SK-N-SH (cell line): ENCODE data around the gene TGM6. TPM values are rescaled to one million over a fixed set of nuclear protein-coding genes. Genes with fewer than 3 reads are reported as not detected.

Experiments
- CTCF ChIA-PET: fragments of 300-600, 350-600 bp; formaldehyde crosslinking; extraction: SDS; loops from one replicate; lab custom pipeline; 2021; lab: Yijun Ruan, JAX
- POLR2A ChIA-PET: fragments of 350-600 bp; sonication (Branson Sonifier 250); formaldehyde crosslinking; extraction: SDS; loops from one replicate; lab custom pipeline; 2020; ENCODE audit warnings: antibody characterized with exemption, inconsistent platforms; lab: Yijun Ruan, JAX
- DNase-seq: peaks from one replicate; pipeline ENCODE4 v3.0.0; 2012
- H2AFZ ChIP-seq: fragments of 200-600 bp; sonication (generic); 2 replicates; pipeline ENCODE4 v1.8.1; 2016; ENCODE audit warnings: antibody characterized with exemption, mild to moderate bottlenecking, low read depth
- H3F3A ChIP-seq: fragments of 200-600 bp; sonication (generic); replicated peaks from 2 replicates; pipeline ENCODE3; 2016; ENCODE audit warnings: antibody characterized with exemption, mild to moderate bottlenecking; ENCODE audit not compliant: insufficient read depth
- H3K27ac ChIP-seq, 2 experiments: fragments of 200-500 bp in 1 of 2; fragments of 200-600 bp in 1 of 2; sonication (Bioruptor generic) in 1 of 2; sonication (generic), shearing (Covaris generic) in 1 of 2; 2 replicates each; pipeline versions ENCODE4 v1.5.1 to v1.6.1; 2014 to 2016; ENCODE audit warnings: low read depth in 2 of 2, inconsistent platforms in 1 of 2, low read length in 1 of 2, mild to moderate bottlenecking in 1 of 2, mixed read lengths in 1 of 2
- H3K27me3 ChIP-seq: fragments of 200-600 bp; sonication (generic), shearing (Covaris generic); 2 replicates; pipeline ENCODE4 v1.6.1; 2016; ENCODE audit warnings: mixed run types; ENCODE audit not compliant: insufficient read depth
- H3K36me3 ChIP-seq, 2 experiments: fragments of 200-500 bp in 1 of 2; fragments of 200-600 bp in 1 of 2; sonication (Bioruptor generic) in 1 of 2; sonication (generic) in 1 of 2; replicated peaks in 1 of 2; 2 replicates each; pipeline versions ENCODE3 to v1.5.1; 2014 to 2016; ENCODE audit warnings: low read length in 1 of 2, mild to moderate bottlenecking in 1 of 2; ENCODE audit not compliant: insufficient read depth in 2 of 2, control insufficient read depth in 1 of 2
- H3K4me1 ChIP-seq, 2 experiments: fragments of 200-500 bp in 1 of 2; fragments of 200-600 bp in 1 of 2; sonication (Bioruptor generic) in 1 of 2; sonication (generic), shearing (Covaris generic) in 1 of 2; 2 replicates each; pipeline versions ENCODE4 v1.5.1 to v1.6.1; 2014 to 2016; ENCODE audit warnings: low read depth in 1 of 2, low read length in 1 of 2, mixed run types in 1 of 2; ENCODE audit not compliant: insufficient read depth in 2 of 2, control insufficient read depth in 1 of 2
- H3K4me2 ChIP-seq: fragments of 200-600 bp; sonication (generic), shearing (Covaris generic); 2 replicates; pipeline ENCODE4 v1.6.1; 2017; ENCODE audit warnings: mixed run types
- H3K4me3 ChIP-seq, 2 experiments: fragments of 200-500 bp in 1 of 2; fragments of 200-600 bp in 1 of 2; sonication (Bioruptor generic) in 1 of 2; sonication (generic), shearing (Covaris generic) in 1 of 2; 2 replicates each; pipeline versions ENCODE4 v1.5.1 to v1.8.1; 2014 to 2016; ENCODE audit warnings: low read depth in 2 of 2, inconsistent platforms in 1 of 2, low read length in 1 of 2, mild to moderate bottlenecking in 1 of 2, mixed read lengths in 1 of 2, moderate library complexity in 1 of 2
- H3K79me2 ChIP-seq: fragments of 200-600 bp; sonication (generic); 2 replicates; pipeline ENCODE4 v1.8.1; 2017; ENCODE audit warnings: mild to moderate bottlenecking; ENCODE audit not compliant: insufficient read depth
- H3K9ac ChIP-seq: fragments of 200-600 bp; sonication (generic); 2 replicates; pipeline ENCODE4 v1.6.1; 2017; ENCODE audit warnings: mixed run types
- H3K9me2 ChIP-seq: fragments of 200-600 bp; sonication (generic); 2 replicates; pipeline ENCODE4 v1.6.1; 2017; ENCODE audit warnings: mixed run types
- H3K9me3 ChIP-seq: fragments of 200-600 bp; sonication (generic); 2 replicates; pipeline ENCODE4 v1.6.1; 2017; ENCODE audit warnings: mixed run types, mild to moderate bottlenecking, moderate library complexity
- H4K20me1 ChIP-seq: fragments of 200-600 bp; sonication (generic); 2 replicates; pipeline ENCODE4 v1.6.1; 2017; ENCODE audit warnings: mild to moderate bottlenecking, mixed run types; ENCODE audit not compliant: insufficient read depth
- CHD2 ChIP-seq: fragments of 150-350 bp; IDR thresholded peaks from 2 replicates; pipeline ENCODE4 v1.6.1; 2018; ENCODE audit warnings: low read length; ENCODE audit not compliant: partially characterized antibody
- ELF1 ChIP-seq: IDR thresholded peaks from 2 replicates; pipeline ENCODE4 v1.4.0; 2012
- EP300 ChIP-seq, 2 experiments: IDR thresholded peaks; 2 replicates each; pipeline versions ENCODE4 v1.4.0 to v1.6.1; 2012; ENCODE audit warnings: borderline replicate concordance in 1 of 2, low read depth in 1 of 2, low read length in 1 of 2
- FOSL2 ChIP-seq: IDR thresholded peaks from 2 replicates; pipeline ENCODE4 v1.4.0; 2012; ENCODE audit warnings: low read depth, mild to moderate bottlenecking, moderate library complexity, borderline replicate concordance
- FOXM1 ChIP-seq: IDR thresholded peaks from 2 replicates; pipeline ENCODE4 v1.4.0; 2012; ENCODE audit warnings: low read depth, mild to moderate bottlenecking
- MEF2A ChIP-seq: IDR thresholded peaks from 2 replicates; pipeline ENCODE4 v1.4.0; 2012; ENCODE audit warnings: low read depth, borderline replicate concordance
- MXI1 ChIP-seq: IDR thresholded peaks from 2 replicates; pipeline ENCODE4 v1.6.1; 2012; ENCODE audit warnings: mild to moderate bottlenecking, low read depth, low read length, improper control_type of control experiment
- POLR2AphosphoS5 ChIP-seq: IDR thresholded peaks from 2 replicates; pipeline ENCODE4 v1.6.1; 2012; ENCODE audit warnings: low read depth, low read length
- RCOR1 ChIP-seq: fragments of 150-350 bp; IDR thresholded peaks from 2 replicates; pipeline ENCODE4 v1.6.1; 2017; ENCODE audit warnings: antibody characterized with exemption, low read length
- RFX5 ChIP-seq: IDR thresholded peaks from 2 replicates; pipeline ENCODE4 v1.6.1; 2012; ENCODE audit warnings: mild to moderate bottlenecking, improper control_type of control experiment, low read length
- TAF1 ChIP-seq: IDR thresholded peaks from 2 replicates; pipeline ENCODE4 v1.6.1; 2012; ENCODE audit warnings: low read depth, mild to moderate bottlenecking, low read length, moderate library complexity, borderline replicate concordance
- TEAD4 ChIP-seq: IDR thresholded peaks from 2 replicates; pipeline ENCODE4 v1.4.0; 2012; ENCODE audit warnings: mild to moderate bottlenecking, borderline replicate concordance; ENCODE audit not compliant: insufficient read depth
- WGBS: methylation state at CpG from one replicate; pipeline ENCODE4 v1.1.6; 2017; ENCODE audit warnings: low lambda C conversion rate; 5-methylcytosine and 5-hydroxymethylcytosine counted together
- polyA plus RNA-seq, 3 experiments: library from polyadenylated mRNA; depleted of rRNA; stranded (reverse); fragments of >200 nt; gene quantifications; 2 replicates each; pipeline ENCODE4 v1.2.3, GENCODE V29; 2012
- TF ChIP-seq, protein P1 (sequence below): IDR thresholded peaks from 2 replicates; pipeline ENCODE4 v1.4.0; 2012; ENCODE audit warnings: low read depth, borderline replicate concordance
- TF ChIP-seq, protein P2 (sequence below): fragments of 150-350 bp; IDR thresholded peaks from 2 replicates; pipeline ENCODE4 v1.6.1; 2017; ENCODE audit warnings: antibody characterized with exemption, low read length, low read depth, borderline replicate concordance
- TF ChIP-seq, protein P3 (sequence below): fragments of 150-350 bp; IDR thresholded peaks from 2 replicates; pipeline ENCODE4 v1.6.1; 2016; ENCODE audit warnings: mild to moderate bottlenecking, low read depth, low read length

The TGM6 gene
- polyA plus RNA-seq, 1 of the 3 experiments (the other 2 are of a cell fraction) = not detected

DNA sequence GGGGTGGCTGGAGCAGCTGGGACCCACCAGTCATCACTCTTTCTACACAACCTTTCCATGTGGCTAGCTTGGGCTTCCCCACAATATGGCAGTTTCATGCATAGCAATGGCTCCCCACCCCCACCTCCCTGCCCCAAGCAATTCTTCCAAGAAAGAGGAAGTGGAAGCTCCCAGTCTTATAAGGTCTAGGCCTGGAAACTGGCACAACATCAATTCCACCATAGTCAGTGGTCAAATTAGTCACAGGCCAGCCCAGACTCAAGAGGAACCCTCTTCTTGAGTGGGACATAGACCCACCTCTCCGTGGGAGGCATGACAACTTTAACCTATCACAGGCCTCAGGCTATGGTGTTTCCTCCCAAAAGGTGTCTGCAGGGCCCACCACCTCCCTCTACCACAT is 17.7 kb downstream of the TGM6 start (continued):
- no peak for TF ChIP-seq FOSL2
- no peak for TF ChIP-seq MEF2A

DNA sequence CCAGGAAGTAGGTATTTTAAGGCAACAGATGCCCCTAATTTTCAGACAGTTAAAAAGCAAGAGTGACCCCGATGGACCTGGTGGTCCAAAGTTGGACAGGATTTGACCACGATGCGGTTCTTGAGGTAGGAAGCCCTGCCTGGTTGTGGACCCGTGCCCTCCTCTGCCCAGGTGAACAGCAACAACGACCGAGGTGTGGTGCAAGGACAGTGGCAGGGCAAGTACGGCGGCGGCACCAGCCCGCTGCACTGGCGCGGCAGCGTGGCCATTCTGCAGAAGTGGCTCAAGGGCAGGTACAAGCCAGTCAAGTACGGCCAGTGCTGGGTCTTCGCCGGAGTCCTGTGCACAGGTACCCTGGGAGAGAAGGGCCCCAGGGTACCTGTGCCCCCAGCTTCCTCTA is 18.7 kb downstream of the TGM6 start:
- Histone ChIP-seq H3K27ac (no peak overlapping the region), H3K4me1 (no peaks in the 10 kb centered on the region), H2AFZ (no peak overlapping the region), H4K20me1 (no peaks in the 10 kb centered on the region), H3K9ac (no peak overlapping the region), H3F3A (no peaks in the 10 kb centered on the region), H3K9me3 (no peaks in the 10 kb centered on the region), H3K4me2 (no peak overlapping the region), H3K36me3 (no peaks in the 10 kb centered on the region), H3K27me3 (no peaks in the 10 kb centered on the region), H3K79me2 (no peaks in the 10 kb centered on the region), H3K9me2 (no peaks in the 10 kb centered on the region), H3K4me3 (no peak overlapping the region)
- no peak for DNase-seq
- 77% methylated on average over 12 of the region's 16 CpGs for WGBS
- CTCF ChIA-PET = no interaction called here
- POLR2A ChIA-PET = no interaction called here
- TF ChIP-seq, protein P1, sequence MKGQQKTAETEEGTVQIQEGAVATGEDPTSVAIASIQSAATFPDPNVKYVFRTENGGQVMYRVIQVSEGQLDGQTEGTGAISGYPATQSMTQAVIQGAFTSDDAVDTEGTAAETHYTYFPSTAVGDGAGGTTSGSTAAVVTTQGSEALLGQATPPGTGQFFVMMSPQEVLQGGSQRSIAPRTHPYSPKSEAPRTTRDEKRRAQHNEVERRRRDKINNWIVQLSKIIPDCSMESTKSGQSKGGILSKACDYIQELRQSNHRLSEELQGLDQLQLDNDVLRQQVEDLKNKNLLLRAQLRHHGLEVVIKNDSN = no peak
- TF ChIP-seq, protein P2, sequence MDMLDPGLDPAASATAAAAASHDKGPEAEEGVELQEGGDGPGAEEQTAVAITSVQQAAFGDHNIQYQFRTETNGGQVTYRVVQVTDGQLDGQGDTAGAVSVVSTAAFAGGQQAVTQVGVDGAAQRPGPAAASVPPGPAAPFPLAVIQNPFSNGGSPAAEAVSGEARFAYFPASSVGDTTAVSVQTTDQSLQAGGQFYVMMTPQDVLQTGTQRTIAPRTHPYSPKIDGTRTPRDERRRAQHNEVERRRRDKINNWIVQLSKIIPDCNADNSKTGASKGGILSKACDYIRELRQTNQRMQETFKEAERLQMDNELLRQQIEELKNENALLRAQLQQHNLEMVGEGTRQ = no peak
- TF ChIP-seq ELF1 (no peak), POLR2AphosphoS5 (no peak), RFX5 (no peak), TAF1 (no peak), FOXM1 (no peak), RCOR1 (no peak), EP300 (IDR thresholded peaks at IDR 0.05; ENCODE audit: borderline replicate concordance in 1 of 2, low read depth in 1 of 2, low read length in 1 of 2) (no peak), MEF2A (no peak), TEAD4 (no peak), MXI1 (no peak), CHD2 (no peak)
- TF ChIP-seq, protein P3, sequence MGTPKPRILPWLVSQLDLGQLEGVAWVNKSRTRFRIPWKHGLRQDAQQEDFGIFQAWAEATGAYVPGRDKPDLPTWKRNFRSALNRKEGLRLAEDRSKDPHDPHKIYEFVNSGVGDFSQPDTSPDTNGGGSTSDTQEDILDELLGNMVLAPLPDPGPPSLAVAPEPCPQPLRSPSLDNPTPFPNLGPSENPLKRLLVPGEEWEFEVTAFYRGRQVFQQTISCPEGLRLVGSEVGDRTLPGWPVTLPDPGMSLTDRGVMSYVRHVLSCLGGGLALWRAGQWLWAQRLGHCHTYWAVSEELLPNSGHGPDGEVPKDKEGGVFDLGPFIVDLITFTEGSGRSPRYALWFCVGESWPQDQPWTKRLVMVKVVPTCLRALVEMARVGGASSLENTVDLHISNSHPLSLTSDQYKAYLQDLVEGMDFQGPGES = no peak
